NB4 (cell line): ENCODE results near the gene IL25.

ENCODE experiments used
- MYC ChIP-seq: IDR thresholded peaks from 2 replicates; pipeline ENCODE4 v1.6.1; 2011; ENCODE audit warnings: low read depth, low read length
- POLR2A ChIP-seq: IDR thresholded peaks from 2 replicates; pipeline ENCODE4 v1.6.1; 2011; ENCODE audit warnings: mild to moderate bottlenecking; ENCODE audit not compliant: insufficient read length; ENCODE audit errors: extremely low read depth
- TF ChIP-seq, protein P1 (sequence below): IDR thresholded peaks from one replicate; pipeline ENCODE4 v1.5.1; 2012; ENCODE audit warnings: low read depth, low read length

DNA sequence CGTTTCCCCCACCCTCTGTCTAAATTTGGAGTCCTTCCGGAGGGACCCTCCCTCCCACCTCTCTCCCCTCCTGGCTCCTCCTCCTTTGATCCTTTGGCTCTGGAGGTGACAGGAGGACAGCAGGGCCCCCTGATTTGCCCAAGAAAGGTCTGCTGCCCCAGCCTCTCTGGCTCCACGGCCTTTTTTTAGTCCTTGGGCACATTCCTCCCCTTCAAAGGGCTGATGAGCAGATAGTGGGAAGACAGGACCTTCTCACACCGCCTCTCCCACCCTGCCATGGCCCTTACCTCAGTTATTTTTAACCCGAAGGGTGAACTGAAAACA is 35.7 kb downstream of the IL25 start:
- TF ChIP-seq, protein P1, sequence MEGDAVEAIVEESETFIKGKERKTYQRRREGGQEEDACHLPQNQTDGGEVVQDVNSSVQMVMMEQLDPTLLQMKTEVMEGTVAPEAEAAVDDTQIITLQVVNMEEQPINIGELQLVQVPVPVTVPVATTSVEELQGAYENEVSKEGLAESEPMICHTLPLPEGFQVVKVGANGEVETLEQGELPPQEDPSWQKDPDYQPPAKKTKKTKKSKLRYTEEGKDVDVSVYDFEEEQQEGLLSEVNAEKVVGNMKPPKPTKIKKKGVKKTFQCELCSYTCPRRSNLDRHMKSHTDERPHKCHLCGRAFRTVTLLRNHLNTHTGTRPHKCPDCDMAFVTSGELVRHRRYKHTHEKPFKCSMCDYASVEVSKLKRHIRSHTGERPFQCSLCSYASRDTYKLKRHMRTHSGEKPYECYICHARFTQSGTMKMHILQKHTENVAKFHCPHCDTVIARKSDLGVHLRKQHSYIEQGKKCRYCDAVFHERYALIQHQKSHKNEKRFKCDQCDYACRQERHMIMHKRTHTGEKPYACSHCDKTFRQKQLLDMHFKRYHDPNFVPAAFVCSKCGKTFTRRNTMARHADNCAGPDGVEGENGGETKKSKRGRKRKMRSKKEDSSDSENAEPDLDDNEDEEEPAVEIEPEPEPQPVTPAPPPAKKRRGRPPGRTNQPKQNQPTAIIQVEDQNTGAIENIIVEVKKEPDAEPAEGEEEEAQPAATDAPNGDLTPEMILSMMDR = no peak
- TF ChIP-seq POLR2A (no peak), MYC (no peak)
